GM21381 (cell line): Measurements from ENCODE around the gene STK33.

Source experiments
- ATAC-seq: cut with Tn5 transposase; IDR thresholded peaks from one replicate; pipeline ENCODE4 v1.9.1; 2021; ENCODE audit warnings: mild to moderate bottlenecking, moderate library complexity; ENCODE audit not compliant: unreplicated experiment

STK33 gene

GRCh38 chr11:8442301-8442700 lies 151.7 kb downstream of the STK33 start:
- no peak for ATAC-seq

GRCh38 chr11:8440649-8441048 lies 153.4 kb downstream of the STK33 start:
- ATAC-seq = no peak

GRCh38 chr11:8429483-8429882 lies 164.5 kb downstream of the STK33 start:
- no peak for ATAC-seq

- ATAC-seq = no peak
Measured at GRCh38 chr11:8426076-8426475, 168.0 kb downstream of the STK33 start.

GRCh38 chr11:8415195-8415594 lies 178.8 kb downstream of the STK33 start:
- no peak for ATAC-seq

DNA sequence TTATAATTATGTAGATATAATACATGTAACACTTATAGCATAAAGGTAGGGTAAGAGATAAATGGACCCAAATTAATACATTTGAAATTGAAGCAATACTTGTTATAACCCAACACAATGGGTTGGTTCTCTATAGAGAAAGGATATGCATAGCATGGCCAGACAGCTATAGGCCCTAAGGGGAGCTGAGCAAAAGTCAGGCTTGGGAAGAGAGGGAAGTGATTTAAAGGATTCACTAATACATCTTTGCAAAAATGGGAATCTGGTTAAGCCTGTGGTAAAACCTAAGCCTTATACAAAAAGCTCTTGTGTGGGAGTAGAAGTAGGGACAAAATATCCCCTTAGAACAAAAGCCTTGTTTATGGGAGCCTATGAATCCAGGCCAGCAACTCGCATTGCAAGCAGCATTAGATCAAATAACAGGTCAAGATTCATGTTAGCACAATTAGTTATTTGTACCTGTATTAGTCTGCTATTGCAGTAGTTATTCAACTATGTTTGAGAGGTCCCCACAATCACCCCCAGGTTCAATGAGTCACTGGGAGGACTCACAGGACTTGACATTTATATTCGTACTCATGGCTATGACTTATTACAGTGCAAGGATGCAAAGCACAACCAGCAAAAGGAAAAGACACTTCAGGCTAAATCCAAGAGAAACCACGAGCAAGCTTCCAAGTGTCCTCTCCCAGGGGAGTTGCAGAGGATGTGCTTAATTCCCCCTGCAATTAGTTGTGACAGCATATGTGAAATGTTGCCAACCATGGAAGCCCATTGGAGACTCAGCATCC lies 185.7 kb downstream of the STK33 start:
- no peak for ATAC-seq

DNA sequence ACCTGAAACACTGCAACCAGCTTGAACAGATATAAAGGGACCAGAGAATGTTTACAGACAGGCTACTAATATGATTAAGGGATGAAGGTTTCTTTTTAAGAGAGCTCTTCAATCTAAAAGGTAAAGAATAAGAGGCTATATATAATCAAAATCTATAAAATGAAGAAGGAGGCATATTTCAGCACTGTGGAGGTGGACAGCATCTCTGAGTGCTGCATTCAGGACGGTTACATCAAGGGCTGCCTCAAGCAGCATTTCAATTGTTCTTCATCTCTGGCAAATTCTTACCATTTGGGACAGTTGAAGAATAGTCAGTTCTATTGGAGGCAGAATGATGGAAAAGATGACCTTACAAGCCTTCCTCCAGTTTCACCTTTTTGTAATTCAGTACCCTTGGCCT lies 190.7 kb downstream of the STK33 start:
- ATAC-seq = no peak

DNA sequence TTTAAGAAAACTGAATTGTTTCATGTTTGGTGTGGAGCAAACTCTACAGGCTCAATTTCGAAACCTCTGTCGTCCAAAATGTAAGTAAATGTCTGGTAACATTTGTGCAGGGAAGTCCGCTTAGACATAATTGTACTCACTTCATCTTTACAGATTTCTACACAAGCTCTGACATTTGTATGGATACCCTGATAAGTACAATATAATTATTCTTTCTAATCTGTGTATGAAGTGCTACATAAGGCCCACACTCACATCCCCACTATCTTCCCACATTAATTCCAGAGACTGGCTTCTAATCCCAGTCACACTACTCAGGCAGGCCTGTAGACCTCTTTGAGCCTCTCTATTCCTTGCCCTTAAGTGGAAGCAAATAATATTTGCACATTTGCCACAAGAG lies 201.1 kb downstream of the STK33 start:
- no peak for ATAC-seq

DNA sequence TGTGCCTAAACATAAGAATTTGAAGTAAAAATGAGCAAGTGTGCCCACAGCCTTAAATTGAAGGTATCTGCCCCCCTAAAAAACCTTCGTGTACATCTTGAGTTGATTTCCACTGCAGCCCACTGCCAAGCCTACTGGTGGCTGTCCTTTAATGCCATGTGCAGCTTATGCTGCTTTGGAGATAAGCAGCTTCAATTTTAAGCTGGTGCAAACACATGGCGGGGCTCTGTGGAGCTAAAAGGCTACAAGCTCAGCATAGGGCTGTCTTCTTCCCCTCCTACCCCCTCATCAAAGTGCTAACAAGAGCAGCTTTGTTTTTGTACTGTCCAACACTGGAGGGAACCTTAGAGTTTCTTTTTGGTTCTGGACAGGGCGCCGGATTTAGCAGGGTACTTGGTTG lies 201.9 kb downstream of the STK33 start:
- ATAC-seq = no peak

DNA sequence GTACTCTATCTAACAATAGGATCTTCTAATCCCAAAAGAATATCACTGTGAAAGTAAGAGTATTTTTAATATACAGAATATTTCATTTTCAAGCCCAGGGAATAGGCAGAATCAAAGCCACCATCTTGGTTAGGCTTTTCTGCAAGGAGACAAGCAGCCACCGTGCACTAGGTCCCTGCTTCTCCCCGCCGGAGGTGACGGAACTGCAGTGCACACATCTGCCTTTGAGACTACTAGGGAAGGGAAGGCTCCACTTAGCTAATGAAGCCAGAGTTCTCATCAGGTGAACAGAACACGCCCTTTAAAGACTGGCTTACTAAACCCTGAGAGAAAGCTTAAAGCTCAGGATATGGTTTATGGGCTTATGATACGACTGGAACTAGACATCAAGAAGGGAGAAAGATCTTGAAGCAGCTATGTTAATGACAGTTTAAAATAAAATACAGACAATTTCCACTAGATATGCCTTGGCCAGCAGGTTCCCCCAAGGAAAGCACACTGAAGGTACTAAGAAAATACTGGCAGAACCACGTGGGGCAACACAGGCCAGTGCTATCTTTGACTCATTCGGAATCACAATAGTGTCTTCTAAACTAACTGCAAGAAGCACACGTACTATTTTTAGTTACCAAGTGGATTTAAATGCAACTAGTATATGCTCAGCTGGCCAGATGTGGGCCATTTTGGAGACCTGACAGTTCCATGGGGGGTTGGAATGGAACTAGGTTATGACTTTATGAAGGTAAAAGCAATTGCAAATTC lies 203.0 kb downstream of the STK33 start:
- no peak for ATAC-seq

DNA sequence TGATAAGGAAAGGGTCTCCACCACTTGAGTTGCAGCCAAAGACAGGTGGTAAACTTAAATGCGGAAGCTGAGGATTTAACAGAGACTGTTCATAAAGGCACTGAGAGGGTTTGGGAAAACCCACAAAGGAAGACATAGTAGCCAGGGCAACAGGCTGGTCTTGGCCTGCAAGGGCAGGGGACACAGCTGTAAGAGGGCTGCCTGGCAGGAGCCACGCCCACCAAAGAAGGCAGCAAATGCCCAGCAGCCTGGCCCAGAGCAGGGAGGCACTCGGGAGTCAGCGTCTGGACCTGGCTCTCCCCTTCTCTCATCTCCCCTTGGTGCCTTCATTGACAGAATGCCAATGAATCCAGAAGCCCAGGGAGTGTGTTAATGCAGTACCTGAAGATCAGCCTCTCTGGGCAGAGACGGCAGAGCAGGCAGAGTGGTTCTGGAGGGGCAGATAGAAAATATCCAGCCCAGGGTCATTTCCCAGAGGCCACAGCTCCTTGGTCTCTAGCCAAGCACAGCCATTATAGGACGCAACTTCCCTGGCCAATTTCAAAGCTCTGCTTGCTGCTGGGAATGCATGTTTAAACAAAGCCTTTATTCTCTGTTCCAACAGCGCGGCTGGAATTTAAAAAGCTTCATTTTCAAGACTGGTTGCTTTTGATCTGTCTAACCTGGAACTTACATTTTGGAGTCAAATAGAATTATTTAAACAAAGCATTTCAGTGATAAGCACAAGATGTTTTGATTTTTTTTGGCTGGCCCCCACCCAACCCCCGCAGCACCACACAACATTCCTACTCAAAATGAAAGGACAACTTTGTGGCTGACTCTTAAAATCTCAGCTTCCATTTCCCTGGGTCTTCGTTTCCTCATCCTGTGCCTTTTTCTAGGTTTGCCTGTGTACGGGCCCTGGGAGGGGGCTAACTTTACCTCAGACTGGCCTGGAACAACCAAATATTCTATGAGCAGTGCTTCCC lies 204.7 kb downstream of the STK33 start:
- no peak for ATAC-seq

DNA sequence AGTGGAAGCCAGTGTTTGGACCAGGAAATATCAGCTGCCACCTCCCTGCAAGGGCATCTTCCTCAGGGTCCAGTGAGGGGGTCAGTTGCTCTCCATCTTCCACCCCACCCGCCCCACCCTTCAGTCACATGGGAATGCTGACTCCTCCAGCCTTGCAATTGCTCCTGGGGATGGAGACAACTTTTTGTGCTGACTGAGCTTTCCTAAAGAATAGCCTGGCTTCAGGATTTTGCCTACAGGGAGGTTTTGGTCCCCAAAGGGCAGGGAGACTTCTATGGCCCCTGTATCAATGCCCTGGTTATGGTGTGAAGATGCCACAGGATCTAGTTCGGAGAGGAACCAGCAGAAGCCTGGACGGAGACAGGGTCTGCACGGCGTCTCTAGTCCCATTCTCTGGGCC lies 206.3 kb downstream of the STK33 start:
- ATAC-seq = no peak

DNA sequence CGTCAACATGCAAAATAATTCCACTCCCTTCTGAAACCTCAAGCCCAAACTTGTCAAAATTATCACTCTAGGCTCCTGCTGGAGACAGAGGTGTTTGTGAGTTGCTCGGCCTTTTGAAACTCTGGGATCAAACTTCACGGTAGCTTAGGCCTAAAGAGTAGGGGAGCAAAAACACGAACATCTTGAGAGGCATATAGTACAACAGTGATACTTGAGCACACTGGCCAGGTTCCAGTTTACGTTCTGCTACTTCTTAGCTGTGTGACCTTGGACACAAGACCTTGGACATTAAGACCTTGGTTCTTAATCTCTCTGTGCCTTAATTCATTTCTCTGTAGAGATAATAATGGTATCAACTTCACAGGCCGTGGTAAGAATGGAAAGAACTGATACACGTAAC lies 206.9 kb downstream of the STK33 start:
- ATAC-seq = no peak

- ATAC-seq = no peak
Measured at GRCh38 chr11:8386134-8386864, 207.7 kb downstream of the STK33 start.

DNA sequence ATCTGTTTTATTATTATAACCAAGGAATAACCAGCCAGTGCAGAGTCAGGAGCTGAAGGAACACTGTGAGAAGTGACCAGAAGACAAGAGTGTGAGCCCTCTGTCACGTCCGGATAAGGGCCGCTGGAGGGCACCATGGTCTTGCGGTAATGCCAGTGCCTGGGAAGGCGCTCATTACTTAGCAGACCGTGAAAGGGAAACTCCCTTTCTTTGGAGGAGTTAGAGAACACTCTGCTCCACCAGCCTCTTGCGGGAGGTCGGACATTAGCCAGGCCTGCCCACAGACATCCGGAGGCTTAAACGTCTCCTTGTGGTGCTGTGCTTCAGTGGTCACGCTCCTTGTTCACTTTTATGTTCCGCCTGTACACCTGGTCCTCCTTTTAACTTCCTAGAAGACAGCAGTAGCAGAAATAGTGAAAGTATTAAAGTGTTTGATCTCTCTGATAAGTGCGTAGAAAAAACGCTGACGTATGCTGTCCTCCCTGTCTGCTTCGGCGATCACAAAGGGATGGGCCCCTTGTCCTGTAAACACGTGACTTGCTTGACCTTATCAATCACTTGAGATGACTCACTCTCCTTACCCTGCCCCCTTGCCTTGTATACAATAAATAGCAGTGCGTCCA lies 209.7 kb downstream of the STK33 start:
- ATAC-seq = no peak

DNA sequence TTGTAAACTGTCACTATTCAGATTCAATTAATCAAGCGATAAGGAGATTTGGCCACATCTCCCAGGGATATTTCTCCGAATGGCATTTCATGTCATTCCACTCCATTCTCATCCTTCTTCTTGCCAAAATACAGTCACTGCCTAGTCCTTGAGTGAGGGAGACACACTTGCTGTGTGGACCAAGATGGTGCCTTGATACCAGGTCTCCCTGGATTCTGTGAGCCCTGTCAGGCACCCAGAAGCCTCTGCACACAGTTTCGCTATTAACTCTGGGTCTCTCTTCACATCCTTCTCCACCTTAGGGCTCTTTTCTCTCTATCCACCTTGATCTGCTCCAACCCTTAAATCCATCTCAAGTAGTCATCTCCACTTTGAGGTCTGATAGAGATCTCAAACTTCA lies 210.4 kb downstream of the STK33 start:
- ATAC-seq = no peak

GRCh38 chr11:8383227-8383626 lies 210.8 kb downstream of the STK33 start:
- no peak for ATAC-seq

GRCh38 chr11:8382436-8383053 lies 211.5 kb downstream of the STK33 start:
- no peak for ATAC-seq

DNA sequence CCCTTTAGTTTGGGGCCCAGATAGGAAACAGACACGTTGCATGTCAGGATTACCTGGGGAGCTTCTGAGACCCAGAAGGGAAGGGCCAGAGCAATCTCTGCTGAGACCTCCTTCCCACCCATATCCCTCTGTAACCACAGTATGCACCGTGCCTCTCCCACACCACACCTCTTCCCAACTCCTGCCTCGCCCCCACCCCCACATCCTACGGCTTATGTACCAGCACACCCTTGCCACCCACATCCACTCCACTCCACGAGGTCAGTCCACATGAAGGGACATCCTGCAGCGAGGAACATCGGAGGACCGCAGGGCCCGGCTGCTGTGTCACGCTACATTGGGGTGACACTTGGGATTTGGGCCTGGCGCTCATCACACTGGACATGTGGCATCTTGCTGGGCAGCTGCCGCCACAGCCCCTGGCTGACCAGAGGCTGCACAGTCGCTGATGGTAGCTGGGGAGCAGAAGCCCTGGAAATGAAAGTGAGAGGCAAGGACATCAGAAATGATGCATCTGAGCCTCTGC lies 212.1 kb downstream of the STK33 start:
- ATAC-seq = no peak
